ENCODE results near the gene MGA.

MGA gene

GRCh38 chr15:41659190-41659589 lies 1.0 kb upstream of the MGA start:
- DNase-seq: no peak

- DNase-seq: no peak
Measured at GRCh38 chr15:41659855-41660234, 360 bp upstream of the MGA start.

- DNase-seq: peak; percentile 41 to 47
Measured at GRCh38 chr15:41661078-41661517, 893 bp downstream of the MGA start.

GRCh38 chr15:41661518-41662225 lies 1.5 kb downstream of the MGA start:
- DNase-seq: peak; percentile 79 to 88

GRCh38 chr15:41666353-41666920 lies 6.2 kb downstream of the MGA start:
- DNase-seq: no peak

GRCh38 chr15:41669701-41670100 lies 9.5 kb downstream of the MGA start:
- DNase-seq: no peak

- no peak for DNase-seq
Measured at GRCh38 chr15:41671656-41672648, 11.7 kb downstream of the MGA start.

GRCh38 chr15:41675337-41675736 lies 15.1 kb downstream of the MGA start:
- no peak for DNase-seq

- no peak for DNase-seq
Measured at GRCh38 chr15:41678742-41679141, 18.5 kb downstream of the MGA start.

- no peak for DNase-seq
Measured at GRCh38 chr15:41683955-41684354, 23.8 kb downstream of the MGA start.

- no peak for DNase-seq
Measured at GRCh38 chr15:41688671-41689070, 28.5 kb downstream of the MGA start.

- no peak for DNase-seq
Measured at GRCh38 chr15:41689083-41689482, 28.9 kb downstream of the MGA start.

- DNase-seq: no peak
Measured at GRCh38 chr15:41689834-41690233, 29.6 kb downstream of the MGA start.

- no peak for DNase-seq
Measured at GRCh38 chr15:41690636-41691035, 30.4 kb downstream of the MGA start.

GRCh38 chr15:41691471-41691870 lies 31.3 kb downstream of the MGA start:
- no peak for DNase-seq

- no peak for DNase-seq
Measured at GRCh38 chr15:41692049-41692448, 31.8 kb downstream of the MGA start.

GRCh38 chr15:41693757-41694156 lies 33.6 kb downstream of the MGA start:
- DNase-seq: no peak

- DNase-seq: peak in 1 of 2 experiments; percentile 5
Measured at GRCh38 chr15:41695750-41696436, 35.7 kb downstream of the MGA start.

- no peak for DNase-seq
Measured at GRCh38 chr15:41698779-41699178, 38.6 kb downstream of the MGA start.

GRCh38 chr15:41703120-41703519 lies 42.9 kb downstream of the MGA start:
- no peak for DNase-seq

- DNase-seq: no peak
Measured at GRCh38 chr15:41713047-41713446, 52.8 kb downstream of the MGA start.

GRCh38 chr15:41714291-41714690 lies 54.1 kb downstream of the MGA start:
- DNase-seq: no peak

GRCh38 chr15:41716864-41717263 lies 56.7 kb downstream of the MGA start:
- DNase-seq: no peak
